Measurements from ENCODE around the gene SLC27A2.

DNA sequence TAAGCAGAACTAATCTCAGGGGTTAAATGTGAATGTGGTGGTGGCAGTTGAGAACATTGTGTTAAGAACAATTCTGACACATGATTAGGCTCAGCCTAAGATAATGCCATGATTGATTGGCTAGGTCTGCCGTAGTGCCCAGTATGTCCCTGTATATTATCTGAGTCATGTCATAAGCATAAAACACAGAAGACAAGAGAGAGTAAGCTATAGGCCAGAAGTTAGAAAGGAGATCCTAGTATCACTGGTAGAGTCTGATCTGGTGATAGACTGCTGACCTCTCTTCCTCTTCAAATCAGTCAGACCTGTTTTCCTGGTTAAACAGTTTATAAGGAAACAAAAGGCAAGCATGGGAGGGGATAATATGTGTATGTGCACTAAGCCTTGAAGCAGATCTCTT lies 32.9 kb upstream of the SLC27A2 start:
- TF ChIP-seq, protein P1, sequence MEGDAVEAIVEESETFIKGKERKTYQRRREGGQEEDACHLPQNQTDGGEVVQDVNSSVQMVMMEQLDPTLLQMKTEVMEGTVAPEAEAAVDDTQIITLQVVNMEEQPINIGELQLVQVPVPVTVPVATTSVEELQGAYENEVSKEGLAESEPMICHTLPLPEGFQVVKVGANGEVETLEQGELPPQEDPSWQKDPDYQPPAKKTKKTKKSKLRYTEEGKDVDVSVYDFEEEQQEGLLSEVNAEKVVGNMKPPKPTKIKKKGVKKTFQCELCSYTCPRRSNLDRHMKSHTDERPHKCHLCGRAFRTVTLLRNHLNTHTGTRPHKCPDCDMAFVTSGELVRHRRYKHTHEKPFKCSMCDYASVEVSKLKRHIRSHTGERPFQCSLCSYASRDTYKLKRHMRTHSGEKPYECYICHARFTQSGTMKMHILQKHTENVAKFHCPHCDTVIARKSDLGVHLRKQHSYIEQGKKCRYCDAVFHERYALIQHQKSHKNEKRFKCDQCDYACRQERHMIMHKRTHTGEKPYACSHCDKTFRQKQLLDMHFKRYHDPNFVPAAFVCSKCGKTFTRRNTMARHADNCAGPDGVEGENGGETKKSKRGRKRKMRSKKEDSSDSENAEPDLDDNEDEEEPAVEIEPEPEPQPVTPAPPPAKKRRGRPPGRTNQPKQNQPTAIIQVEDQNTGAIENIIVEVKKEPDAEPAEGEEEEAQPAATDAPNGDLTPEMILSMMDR (conservative IDR thresholded peaks at IDR 0.05; ENCODE audit: low read length) = no peak
- TF ChIP-seq EZH2phosphoT487 (IDR thresholded peaks at IDR 0.05; ENCODE audit: borderline replicate concordance, low read depth, low read length) = no peak
